GM21528 (cell line): ENCODE data around the gene SPNS2.

Source experiments
- ATAC-seq: cut with Tn5 transposase; IDR thresholded peaks from one replicate; pipeline ENCODE4 v1.9.1; 2021; ENCODE audit warnings: mild to moderate bottlenecking, moderate library complexity; ENCODE audit not compliant: unreplicated experiment, low FRiP score

Gene SPNS2

GRCh38 chr17:4535667-4536258 is 37.1 kb downstream of the SPNS2 start:
- no peak for ATAC-seq

GRCh38 chr17:4536259-4536741 is 37.6 kb downstream of the SPNS2 start:
- no peak for ATAC-seq

- ATAC-seq: no peak
These were observed 38.2 kb downstream of the SPNS2 start for GRCh38 chr17:4536742-4537411.

- ATAC-seq: no peak
These were observed 39.0 kb downstream of the SPNS2 start for GRCh38 chr17:4537451-4538235.

- no peak for ATAC-seq
These were observed 39.7 kb downstream of the SPNS2 start for GRCh38 chr17:4538236-4539002.

GRCh38 chr17:4539025-4539424 is 40.3 kb downstream of the SPNS2 start:
- no peak for ATAC-seq

GRCh38 chr17:4539576-4540223 is 41.0 kb downstream of the SPNS2 start:
- ATAC-seq: no peak

GRCh38 chr17:4540224-4540651 is 41.6 kb downstream of the SPNS2 start:
- no peak for ATAC-seq

GRCh38 chr17:4540687-4541327 is 42.1 kb downstream of the SPNS2 start:
- ATAC-seq: no peak

- ATAC-seq: no peak
These were observed 42.8 kb downstream of the SPNS2 start for GRCh38 chr17:4541328-4542002.

- no peak for ATAC-seq
These were observed 43.5 kb downstream of the SPNS2 start for GRCh38 chr17:4542003-4542725.

- no peak for ATAC-seq
These were observed 44.1 kb downstream of the SPNS2 start for GRCh38 chr17:4542726-4543191.

GRCh38 chr17:4543557-4544026 is 44.9 kb downstream of the SPNS2 start:
- ATAC-seq: no peak

GRCh38 chr17:4544135-4544950 is 45.7 kb downstream of the SPNS2 start:
- no peak for ATAC-seq

GRCh38 chr17:4544951-4545216 is 46.2 kb downstream of the SPNS2 start:
- ATAC-seq: no peak

GRCh38 chr17:4545217-4545951 is 46.7 kb downstream of the SPNS2 start:
- ATAC-seq: no peak
